ENCODE measurements around the gene RAB27B. TPM values are rescaled to one million over a fixed set of nuclear protein-coding genes. Genes with fewer than 3 reads are reported as not detected.

RAB27B gene
- total RNA-seq, 2 donors from 2014 or later: 0.11 to 1.1 TPM

- no peak overlapping the region for H3K27ac ChIP-seq
- no peak overlapping the region for H3K4me3 ChIP-seq
- H3K36me3 ChIP-seq: no peaks in the 10 kb centered on the region
- H3K27me3 ChIP-seq: no peaks in the 10 kb centered on the region
- TF ChIP-seq, protein P1, sequence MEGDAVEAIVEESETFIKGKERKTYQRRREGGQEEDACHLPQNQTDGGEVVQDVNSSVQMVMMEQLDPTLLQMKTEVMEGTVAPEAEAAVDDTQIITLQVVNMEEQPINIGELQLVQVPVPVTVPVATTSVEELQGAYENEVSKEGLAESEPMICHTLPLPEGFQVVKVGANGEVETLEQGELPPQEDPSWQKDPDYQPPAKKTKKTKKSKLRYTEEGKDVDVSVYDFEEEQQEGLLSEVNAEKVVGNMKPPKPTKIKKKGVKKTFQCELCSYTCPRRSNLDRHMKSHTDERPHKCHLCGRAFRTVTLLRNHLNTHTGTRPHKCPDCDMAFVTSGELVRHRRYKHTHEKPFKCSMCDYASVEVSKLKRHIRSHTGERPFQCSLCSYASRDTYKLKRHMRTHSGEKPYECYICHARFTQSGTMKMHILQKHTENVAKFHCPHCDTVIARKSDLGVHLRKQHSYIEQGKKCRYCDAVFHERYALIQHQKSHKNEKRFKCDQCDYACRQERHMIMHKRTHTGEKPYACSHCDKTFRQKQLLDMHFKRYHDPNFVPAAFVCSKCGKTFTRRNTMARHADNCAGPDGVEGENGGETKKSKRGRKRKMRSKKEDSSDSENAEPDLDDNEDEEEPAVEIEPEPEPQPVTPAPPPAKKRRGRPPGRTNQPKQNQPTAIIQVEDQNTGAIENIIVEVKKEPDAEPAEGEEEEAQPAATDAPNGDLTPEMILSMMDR (IDR thresholded peaks at IDR 0.05): no peak
- no peaks in the 10 kb centered on the region for H3K4me1 ChIP-seq
- H3K9me3 ChIP-seq: no peaks in the 10 kb centered on the region
- DNase-seq (ENCODE audit: low spot score): no peak
These were observed 45.6 kb downstream of the RAB27B start for GRCh38 chr18:54873884-54874255.

DNA sequence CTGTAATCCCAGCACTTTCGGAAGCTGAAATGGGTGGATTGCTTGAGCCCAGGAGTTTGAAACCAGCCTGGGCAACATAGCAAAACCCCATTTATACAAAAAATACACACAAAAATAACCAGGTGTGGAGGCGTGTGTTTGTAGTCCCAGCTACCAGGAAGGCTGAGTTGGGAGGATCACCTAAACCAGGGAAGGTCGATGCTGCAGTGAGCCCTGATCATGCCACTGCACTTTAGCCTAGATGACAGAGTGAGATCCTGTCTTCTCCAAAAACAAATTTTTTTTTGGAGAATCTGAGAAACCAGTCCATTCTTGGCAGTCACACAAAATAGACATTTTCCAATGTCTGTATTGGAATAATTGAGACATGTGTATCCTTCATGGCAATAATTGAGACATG is 46.8 kb downstream of the RAB27B start:
- Histone ChIP-seq H3K4me1 (no peaks in the 10 kb centered on the region), H3K9me3 (no peaks in the 10 kb centered on the region), H3K27ac (no peak overlapping the region), H3K27me3 (no peaks in the 10 kb centered on the region), H3K4me3 (no peak overlapping the region), H3K36me3 (no peaks in the 10 kb centered on the region)
- TF ChIP-seq, protein P1 (IDR thresholded peaks at IDR 0.05): no peak
- DNase-seq (ENCODE audit: low spot score): no peak

GRCh38 chr18:54877076-54877475 is 48.8 kb downstream of the RAB27B start:
- H3K4me1 ChIP-seq: no peaks in the 10 kb centered on the region
- H3K27ac ChIP-seq: no peak overlapping the region
- no peaks in the 10 kb centered on the region for H3K9me3 ChIP-seq
- H3K27me3 ChIP-seq: no peaks in the 10 kb centered on the region
- TF ChIP-seq, protein P1 (IDR thresholded peaks at IDR 0.05): no peak
- H3K36me3 ChIP-seq: no peaks in the 10 kb centered on the region
- H3K4me3 ChIP-seq: no peak overlapping the region
- DNase-seq (ENCODE audit: low spot score): no peak

DNA sequence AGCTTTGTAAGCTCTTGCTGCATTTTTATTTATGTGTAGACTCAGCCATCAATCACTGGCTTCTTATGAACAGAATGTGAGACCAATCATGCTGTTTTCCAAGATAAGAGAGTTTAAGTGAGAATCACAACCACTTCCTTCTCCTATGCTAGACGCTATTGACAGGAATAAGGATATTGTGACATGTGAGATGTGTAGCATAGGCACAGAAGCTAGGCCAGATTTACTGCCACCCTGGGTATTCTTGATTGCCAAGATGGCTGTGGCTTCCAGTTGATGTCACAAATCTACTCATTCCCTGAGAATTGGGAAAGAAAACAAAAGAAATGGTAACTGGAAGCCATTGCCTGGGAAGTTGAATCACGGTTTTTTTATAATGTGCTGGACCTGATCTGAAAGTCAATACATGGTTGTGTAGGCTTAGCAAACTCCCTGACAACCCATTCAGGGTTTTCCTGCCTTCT is 49.9 kb downstream of the RAB27B start:
- no peak overlapping the region for H3K4me3 ChIP-seq
- no peak for DNase-seq (ENCODE audit: low spot score)
- H3K4me1 ChIP-seq: no peaks in the 10 kb centered on the region
- no peak overlapping the region for H3K27ac ChIP-seq
- no peaks in the 10 kb centered on the region for H3K9me3 ChIP-seq
- no peaks in the 10 kb centered on the region for H3K27me3 ChIP-seq
- no peaks in the 10 kb centered on the region for H3K36me3 ChIP-seq
- TF ChIP-seq, protein P1 (IDR thresholded peaks at IDR 0.05): no peak

DNA sequence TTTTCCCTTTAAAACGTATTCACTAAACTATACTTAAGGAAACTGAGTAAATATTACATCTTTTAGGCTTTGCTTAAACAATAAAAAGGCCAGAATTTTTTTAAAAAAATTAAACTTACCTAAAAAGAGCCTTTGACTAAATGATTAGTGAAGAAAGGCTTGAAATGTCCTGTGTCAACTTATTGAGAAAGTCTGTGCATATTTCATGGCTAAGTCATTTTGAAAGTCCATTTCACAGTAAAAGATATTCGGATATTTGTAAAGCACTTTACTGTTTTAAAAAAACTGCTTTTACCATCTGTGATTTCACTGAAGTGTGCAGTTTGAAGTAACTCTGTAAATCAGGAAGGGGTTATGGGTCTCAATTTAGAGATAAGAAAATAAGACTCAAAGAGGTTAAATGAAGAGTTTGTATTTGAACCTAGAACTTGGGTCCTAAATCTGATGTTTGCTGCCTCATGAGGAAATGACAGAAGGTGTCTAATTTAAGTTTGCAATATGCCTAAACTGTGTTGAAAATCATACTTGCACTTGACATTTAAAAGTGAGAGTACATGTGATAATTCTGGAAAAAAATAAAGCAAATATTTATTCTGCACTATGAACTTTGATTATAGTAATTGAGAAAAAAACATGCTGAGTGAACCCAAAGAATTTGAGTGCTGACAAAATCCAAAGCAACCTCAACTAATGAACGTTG is 50.5 kb downstream of the RAB27B start:
- TF ChIP-seq, protein P1 (IDR thresholded peaks at IDR 0.05): no peak
- no peaks in the 10 kb centered on the region for H3K9me3 ChIP-seq
- DNase-seq (ENCODE audit: low spot score): no peak

GRCh38 chr18:54879691-54880090 is 51.4 kb downstream of the RAB27B start:
- no peak for DNase-seq (ENCODE audit: low spot score)
- no peaks in the 10 kb centered on the region for H3K9me3 ChIP-seq
- TF ChIP-seq, protein P1 (IDR thresholded peaks at IDR 0.05): no peak
- no peak overlapping the region for H3K27ac ChIP-seq
- H3K4me3 ChIP-seq: no peak overlapping the region
- H3K27me3 ChIP-seq: no peaks in the 10 kb centered on the region
- H3K36me3 ChIP-seq: no peaks in the 10 kb centered on the region
- no peaks in the 10 kb centered on the region for H3K4me1 ChIP-seq

More for the DNA sequence above, 50.5 kb downstream of the RAB27B start:
- no peaks in the 10 kb centered on the region for H3K27me3 ChIP-seq
- H3K4me3 ChIP-seq: no peak overlapping the region
- H3K4me1 ChIP-seq: no peaks in the 10 kb centered on the region
- H3K27ac ChIP-seq: no peak overlapping the region
- H3K36me3 ChIP-seq: no peaks in the 10 kb centered on the region

Data from right atrium auricular region (tissue), 2 donors.